SK-N-SH (cell line): ENCODE results near the gene MLYCD. TPM values are rescaled to one million over a fixed set of nuclear protein-coding genes. Genes with fewer than 3 reads are reported as not detected.

ENCODE experiments used
- CTCF ChIA-PET: fragments of 300-600, 350-600 bp; formaldehyde crosslinking; extraction: SDS; loops from one replicate; lab custom pipeline; 2021; lab: Yijun Ruan, JAX
- POLR2A ChIA-PET: fragments of 350-600 bp; sonication (Branson Sonifier 250); formaldehyde crosslinking; extraction: SDS; loops from one replicate; lab custom pipeline; 2020; ENCODE audit warnings: antibody characterized with exemption, inconsistent platforms; lab: Yijun Ruan, JAX
- DNase-seq: peaks from one replicate; pipeline ENCODE4 v3.0.0; 2012
- H2AFZ ChIP-seq: fragments of 200-600 bp; sonication (generic); 2 replicates; pipeline ENCODE4 v1.8.1; 2016; ENCODE audit warnings: antibody characterized with exemption, mild to moderate bottlenecking, low read depth
- H3F3A ChIP-seq: fragments of 200-600 bp; sonication (generic); replicated peaks from 2 replicates; pipeline ENCODE3; 2016; ENCODE audit warnings: antibody characterized with exemption, mild to moderate bottlenecking; ENCODE audit not compliant: insufficient read depth
- H3K27ac ChIP-seq, 2 experiments: fragments of 200-500 bp in 1 of 2; fragments of 200-600 bp in 1 of 2; sonication (Bioruptor generic) in 1 of 2; sonication (generic), shearing (Covaris generic) in 1 of 2; 2 replicates each; pipeline versions ENCODE4 v1.5.1 to v1.6.1; 2014 to 2016; ENCODE audit warnings: low read depth in 2 of 2, inconsistent platforms in 1 of 2, low read length in 1 of 2, mild to moderate bottlenecking in 1 of 2, mixed read lengths in 1 of 2
- H3K27me3 ChIP-seq: fragments of 200-600 bp; sonication (generic), shearing (Covaris generic); 2 replicates; pipeline ENCODE4 v1.6.1; 2016; ENCODE audit warnings: mixed run types; ENCODE audit not compliant: insufficient read depth
- H3K36me3 ChIP-seq, 2 experiments: fragments of 200-500 bp in 1 of 2; fragments of 200-600 bp in 1 of 2; sonication (Bioruptor generic) in 1 of 2; sonication (generic) in 1 of 2; replicated peaks in 1 of 2; 2 replicates each; pipeline versions ENCODE3 to v1.5.1; 2014 to 2016; ENCODE audit warnings: low read length in 1 of 2, mild to moderate bottlenecking in 1 of 2; ENCODE audit not compliant: insufficient read depth in 2 of 2, control insufficient read depth in 1 of 2
- H3K4me1 ChIP-seq, 2 experiments: fragments of 200-500 bp in 1 of 2; fragments of 200-600 bp in 1 of 2; sonication (Bioruptor generic) in 1 of 2; sonication (generic), shearing (Covaris generic) in 1 of 2; 2 replicates each; pipeline versions ENCODE4 v1.5.1 to v1.6.1; 2014 to 2016; ENCODE audit warnings: low read depth in 1 of 2, low read length in 1 of 2, mixed run types in 1 of 2; ENCODE audit not compliant: insufficient read depth in 2 of 2, control insufficient read depth in 1 of 2
- H3K4me2 ChIP-seq: fragments of 200-600 bp; sonication (generic), shearing (Covaris generic); 2 replicates; pipeline ENCODE4 v1.6.1; 2017; ENCODE audit warnings: mixed run types
- H3K4me3 ChIP-seq, 2 experiments: fragments of 200-500 bp in 1 of 2; fragments of 200-600 bp in 1 of 2; sonication (Bioruptor generic) in 1 of 2; sonication (generic), shearing (Covaris generic) in 1 of 2; 2 replicates each; pipeline versions ENCODE4 v1.5.1 to v1.8.1; 2014 to 2016; ENCODE audit warnings: low read depth in 2 of 2, inconsistent platforms in 1 of 2, low read length in 1 of 2, mild to moderate bottlenecking in 1 of 2, mixed read lengths in 1 of 2, moderate library complexity in 1 of 2
- H3K79me2 ChIP-seq: fragments of 200-600 bp; sonication (generic); 2 replicates; pipeline ENCODE4 v1.8.1; 2017; ENCODE audit warnings: mild to moderate bottlenecking; ENCODE audit not compliant: insufficient read depth
- H3K9ac ChIP-seq: fragments of 200-600 bp; sonication (generic); 2 replicates; pipeline ENCODE4 v1.6.1; 2017; ENCODE audit warnings: mixed run types
- H3K9me2 ChIP-seq: fragments of 200-600 bp; sonication (generic); 2 replicates; pipeline ENCODE4 v1.6.1; 2017; ENCODE audit warnings: mixed run types
- H3K9me3 ChIP-seq: fragments of 200-600 bp; sonication (generic); 2 replicates; pipeline ENCODE4 v1.6.1; 2017; ENCODE audit warnings: mixed run types, mild to moderate bottlenecking, moderate library complexity
- H4K20me1 ChIP-seq: fragments of 200-600 bp; sonication (generic); 2 replicates; pipeline ENCODE4 v1.6.1; 2017; ENCODE audit warnings: mild to moderate bottlenecking, mixed run types; ENCODE audit not compliant: insufficient read depth
- CHD2 ChIP-seq: fragments of 150-350 bp; IDR thresholded peaks from 2 replicates; pipeline ENCODE4 v1.6.1; 2018; ENCODE audit warnings: low read length; ENCODE audit not compliant: partially characterized antibody
- CTCF ChIP-seq: fragments of 200-600 bp; sonication (generic); IDR thresholded peaks from 2 replicates; pipeline ENCODE4 v1.6.1; 2017; ENCODE audit warnings: antibody characterized with exemption, mild to moderate bottlenecking, moderate library complexity
- ELF1 ChIP-seq: IDR thresholded peaks from 2 replicates; pipeline ENCODE4 v1.4.0; 2012
- FOSL2 ChIP-seq: IDR thresholded peaks from 2 replicates; pipeline ENCODE4 v1.4.0; 2012; ENCODE audit warnings: low read depth, mild to moderate bottlenecking, moderate library complexity, borderline replicate concordance
- FOXJ3 ChIP-seq: sonication (generic); formaldehyde crosslinking; IDR thresholded peaks from 2 replicates; pipeline ENCODE4 v1.5.1; 2020; ENCODE audit warnings: mild to moderate bottlenecking, missing genetic modification reagents
- GABPA ChIP-seq: IDR thresholded peaks from 2 replicates; pipeline ENCODE4 v1.4.0; 2012; ENCODE audit warnings: low read depth, mild to moderate bottlenecking
- GATA2 ChIP-seq: sonication (generic); formaldehyde crosslinking; IDR thresholded peaks from 2 replicates; pipeline ENCODE4 v1.5.0; 2020; ENCODE audit warnings: mild to moderate bottlenecking, missing genetic modification reagents
- IRF3 ChIP-seq: fragments of 150-350 bp; IDR thresholded peaks from 2 replicates; pipeline ENCODE4 v1.6.1; 2016; ENCODE audit warnings: mild to moderate bottlenecking, low read depth, low read length
- JUND ChIP-seq: IDR thresholded peaks from 2 replicates; pipeline ENCODE4 v1.4.0; 2012
- MXI1 ChIP-seq: IDR thresholded peaks from 2 replicates; pipeline ENCODE4 v1.6.1; 2012; ENCODE audit warnings: mild to moderate bottlenecking, low read depth, low read length, improper control_type of control experiment
- NFIC ChIP-seq: IDR thresholded peaks from 2 replicates; pipeline ENCODE4 v1.4.0; 2012; ENCODE audit warnings: borderline replicate concordance
- PBX3 ChIP-seq: IDR thresholded peaks from 2 replicates; pipeline ENCODE4; 2012
- POLR2AphosphoS5 ChIP-seq: IDR thresholded peaks from 2 replicates; pipeline ENCODE4 v1.6.1; 2012; ENCODE audit warnings: low read depth, low read length
- RAD21 ChIP-seq: IDR thresholded peaks from 2 replicates; pipeline ENCODE4 v1.6.1; 2012; ENCODE audit warnings: mild to moderate bottlenecking, low read length
- RFX5 ChIP-seq: IDR thresholded peaks from 2 replicates; pipeline ENCODE4 v1.6.1; 2012; ENCODE audit warnings: mild to moderate bottlenecking, improper control_type of control experiment, low read length
- RXRA ChIP-seq: IDR thresholded peaks from 2 replicates; pipeline ENCODE4 v1.4.0; 2012; ENCODE audit warnings: low read depth, mild to moderate bottlenecking, borderline replicate concordance
- SIN3A ChIP-seq: IDR thresholded peaks from 2 replicates; pipeline ENCODE4 v1.6.1; 2012; ENCODE audit warnings: low read depth, mild to moderate bottlenecking, low read length, moderate library complexity, borderline replicate concordance
- TAF1 ChIP-seq: IDR thresholded peaks from 2 replicates; pipeline ENCODE4 v1.6.1; 2012; ENCODE audit warnings: low read depth, mild to moderate bottlenecking, low read length, moderate library complexity, borderline replicate concordance
- TEAD4 ChIP-seq: IDR thresholded peaks from 2 replicates; pipeline ENCODE4 v1.4.0; 2012; ENCODE audit warnings: mild to moderate bottlenecking, borderline replicate concordance; ENCODE audit not compliant: insufficient read depth
- USF1 ChIP-seq: IDR thresholded peaks from 2 replicates; pipeline ENCODE4 v1.4.0; 2012; ENCODE audit warnings: low read depth, borderline replicate concordance
- YY1 ChIP-seq: IDR thresholded peaks from 2 replicates; pipeline ENCODE4 v1.4.0; 2012; ENCODE audit warnings: low read depth, mild to moderate bottlenecking
- WGBS: methylation state at CpG from one replicate; pipeline ENCODE4 v1.1.6; 2017; ENCODE audit warnings: low lambda C conversion rate; 5-methylcytosine and 5-hydroxymethylcytosine counted together
- polyA plus RNA-seq, 3 experiments: library from polyadenylated mRNA; depleted of rRNA; stranded (reverse); fragments of >200 nt; gene quantifications; 2 replicates each; pipeline ENCODE4 v1.2.3, GENCODE V29; 2012

MLYCD gene
- polyA plus RNA-seq, 1 of the 3 experiments (the other 2 are of a cell fraction), result 2.4 TPM

- H4K20me1 ChIP-seq, result no peaks in the 10 kb centered on the region
- H3K4me2 ChIP-seq, result no peak overlapping the region
- 63% methylated on average over 9 of the region's 9 CpGs for WGBS
- H3K36me3 ChIP-seq, result no peaks in the 10 kb centered on the region
- no peaks in the 10 kb centered on the region for H3K9me3 ChIP-seq
- CTCF ChIA-PET, result interaction anchor here (1.2 to 2.1 kb wide), 3 partner anchors 28 to 33 kb away, joined by 3 to 8 read pairs (median 4); no protein-coding TSS in a partner anchor
- TF ChIP-seq GABPA (no peak), SIN3A (no peak), TAF1 (no peak), RFX5 (no peak), GATA2 (CRISPR knock-in tag) (no peak), CHD2 (no peak), FOSL2 (no peak), NFIC (no peak)
- H3K27ac ChIP-seq, result no peak overlapping the region
- no peaks in the 10 kb centered on the region for H3K9me2 ChIP-seq
- no peak for DNase-seq
- H3K9ac ChIP-seq, result no peak overlapping the region
- no peaks in the 10 kb centered on the region for H3F3A ChIP-seq
- no peaks in the 10 kb centered on the region for H3K79me2 ChIP-seq
- H3K4me1 ChIP-seq, result no peaks in the 10 kb centered on the region
- peaks cover 13% of the 10 kb centered on the region for H3K27me3 ChIP-seq
- POLR2A ChIA-PET, result no interaction called here
- no peak overlapping the region for H3K4me3 ChIP-seq
- H2AFZ ChIP-seq, result no peak overlapping the region
Measured at GRCh38 chr16:83854420-83854819, 44.5 kb upstream of the MLYCD start.

GRCh38 chr16:83856792-83857191 is 42.1 kb upstream of the MLYCD start:
- Histone ChIP-seq H3K4me2 (no peak overlapping the region), H3K27ac (no peak overlapping the region), H3K79me2 (no peaks in the 10 kb centered on the region), H3K9me2 (no peaks in the 10 kb centered on the region), H3F3A (no peaks in the 10 kb centered on the region), H3K4me3 (no peak overlapping the region), H2AFZ (no peak overlapping the region), H3K36me3 (no peaks in the 10 kb centered on the region), H3K9ac (no peak overlapping the region), H3K9me3 (no peaks in the 10 kb centered on the region), H4K20me1 (no peaks in the 10 kb centered on the region), H3K27me3 (peaks cover 29% of the 10 kb centered on the region), H3K4me1 (no peaks in the 10 kb centered on the region)
- CTCF ChIA-PET, result no interaction called here
- POLR2A ChIA-PET, result no interaction called here
- DNase-seq, result no peak
- WGBS, result 12% methylated on average over 4 of the region's 4 CpGs
- TF ChIP-seq TEAD4, result no peak
- TF ChIP-seq RXRA, result no peak
- no peak for TF ChIP-seq CTCF
- no peak for TF ChIP-seq RAD21
- TF ChIP-seq PBX3, result no peak
- TF ChIP-seq CHD2, result no peak
- TF ChIP-seq POLR2AphosphoS5, result no peak
- TF ChIP-seq FOXJ3 (CRISPR knock-in tag), result no peak
- TF ChIP-seq USF1, result no peak
- no peak for TF ChIP-seq TAF1
- no peak for TF ChIP-seq FOSL2
- no peak for TF ChIP-seq JUND
- TF ChIP-seq IRF3, result no peak
- TF ChIP-seq RFX5, result no peak
- TF ChIP-seq GATA2 (CRISPR knock-in tag), result no peak
- TF ChIP-seq MXI1, result no peak
- no peak for TF ChIP-seq ELF1
- no peak for TF ChIP-seq GABPA
- no peak for TF ChIP-seq YY1
